GM06990 (cell line): Measurements from ENCODE around the gene ZCCHC17.

ENCODE experiments used
- DNase-seq: peaks from one replicate; pipeline ENCODE4 v3.0.0-alpha.2; 2011; ENCODE audit not compliant: insufficient read length; ENCODE audit errors: extremely low read depth
- H3K27me3 ChIP-seq: replicated peaks from 2 replicates; pipeline ENCODE4 v1.6.0; 2011; ENCODE audit warnings: low read length; ENCODE audit not compliant: control insufficient read depth, insufficient read depth
- H3K36me3 ChIP-seq: 2 replicates; pipeline ENCODE4 v1.5.1; 2011; ENCODE audit warnings: low read length; ENCODE audit not compliant: control insufficient read depth, insufficient read depth
- H3K4me3 ChIP-seq: replicated peaks from 2 replicates; pipeline ENCODE4 v1.5.1; 2011; ENCODE audit warnings: low read depth, mild to moderate bottlenecking, control low read depth, low read length
- CTCF ChIP-seq: IDR thresholded peaks from 2 replicates; pipeline ENCODE4 v1.5.1; 2011; ENCODE audit warnings: low read length, control low read depth, mild to moderate bottlenecking, inconsistent platforms; ENCODE audit not compliant: insufficient read depth, poor library complexity, severe bottlenecking

The ZCCHC17 gene

GRCh38 chr1:31326461-31326860, 29.6 kb downstream of the ZCCHC17 start:
- TF ChIP-seq CTCF: no peak
- no peaks in the 10 kb centered on the region for H3K27me3 ChIP-seq
- no peak for DNase-seq
- no peak overlapping the region for H3K4me3 ChIP-seq
- peaks cover 2% of the 10 kb centered on the region for H3K36me3 ChIP-seq

DNA sequence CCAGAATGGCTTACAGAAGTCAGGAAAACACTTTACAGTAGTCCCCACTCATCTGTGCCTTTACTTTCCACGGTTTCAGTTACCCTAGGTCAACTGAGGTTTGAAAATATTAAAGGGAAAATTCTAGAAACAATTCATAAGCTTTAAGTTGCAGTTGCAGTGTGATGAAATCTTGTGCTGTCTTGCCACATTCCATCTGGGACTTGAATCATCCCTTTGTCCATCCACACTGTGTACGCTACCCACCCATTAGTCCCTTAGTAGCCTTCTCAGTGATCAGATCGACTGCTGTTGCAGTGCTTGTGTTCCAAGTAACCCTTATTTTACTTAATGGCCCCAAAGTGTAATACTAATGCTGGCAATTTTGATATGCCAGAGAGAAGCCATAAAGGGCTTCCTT, 30.5 kb downstream of the ZCCHC17 start:
- Histone ChIP-seq H3K4me3 (no peak overlapping the region), H3K36me3 (peaks cover 2% of the 10 kb centered on the region), H3K27me3 (no peaks in the 10 kb centered on the region)
- no peak for TF ChIP-seq CTCF
- DNase-seq: no peak

- H3K36me3 ChIP-seq: no peaks in the 10 kb centered on the region
- no peak overlapping the region for H3K4me3 ChIP-seq
- H3K27me3 ChIP-seq: no peaks in the 10 kb centered on the region
- no peak for DNase-seq
- TF ChIP-seq CTCF: peak; percentile 45
These were observed 38.2 kb downstream of the ZCCHC17 start for GRCh38 chr1:31335007-31335406.

DNA sequence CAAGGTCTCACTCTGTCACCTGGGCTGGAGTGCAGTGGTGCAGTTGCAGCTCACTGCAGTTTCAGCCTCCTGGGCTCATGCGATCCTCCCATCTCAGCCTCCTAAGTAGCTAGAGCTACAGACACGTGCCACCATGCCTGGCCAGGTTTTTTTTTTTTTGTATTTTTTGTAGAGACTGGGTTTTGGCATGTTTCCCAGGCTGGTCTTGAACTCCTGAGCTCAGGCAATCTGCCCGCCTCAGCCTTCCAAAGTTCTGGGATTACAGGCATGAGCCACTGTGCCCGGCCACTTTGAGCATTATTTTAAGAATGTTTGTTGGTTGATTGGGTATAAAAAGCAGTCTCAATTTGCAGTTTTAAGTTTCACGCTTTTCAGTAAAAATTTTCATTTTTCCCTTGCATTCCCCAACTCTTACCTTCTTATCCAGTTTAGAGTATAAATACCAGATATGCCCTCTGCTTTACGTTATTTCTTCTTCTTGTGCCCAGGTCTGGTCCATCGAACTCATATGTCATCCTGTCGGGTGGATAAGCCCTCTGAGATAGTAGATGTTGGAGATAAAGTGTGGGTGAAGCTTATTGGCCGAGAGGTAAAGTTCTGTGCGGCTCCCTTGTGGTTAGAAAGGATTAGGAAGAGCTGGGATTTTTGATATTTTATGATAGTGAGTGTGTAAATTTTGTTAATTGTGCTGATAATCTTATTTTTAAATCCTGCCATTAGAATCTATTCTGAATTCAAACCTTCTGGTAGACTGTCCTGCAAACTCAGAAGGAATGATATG, 40.0 kb downstream of the ZCCHC17 start:
- DNase-seq: no peak
- H3K36me3 ChIP-seq: no peaks in the 10 kb centered on the region
- TF ChIP-seq CTCF: no peak
- H3K27me3 ChIP-seq: no peaks in the 10 kb centered on the region
- H3K4me3 ChIP-seq: no peak overlapping the region

GRCh38 chr1:31344503-31344902, 47.7 kb downstream of the ZCCHC17 start:
- no peak for TF ChIP-seq CTCF
- DNase-seq: no peak
- Histone ChIP-seq H3K27me3 (no peaks in the 10 kb centered on the region), H3K36me3 (no peaks in the 10 kb centered on the region; the same call in 1 of the 2 replicates), H3K4me3 (no peak overlapping the region)

DNA sequence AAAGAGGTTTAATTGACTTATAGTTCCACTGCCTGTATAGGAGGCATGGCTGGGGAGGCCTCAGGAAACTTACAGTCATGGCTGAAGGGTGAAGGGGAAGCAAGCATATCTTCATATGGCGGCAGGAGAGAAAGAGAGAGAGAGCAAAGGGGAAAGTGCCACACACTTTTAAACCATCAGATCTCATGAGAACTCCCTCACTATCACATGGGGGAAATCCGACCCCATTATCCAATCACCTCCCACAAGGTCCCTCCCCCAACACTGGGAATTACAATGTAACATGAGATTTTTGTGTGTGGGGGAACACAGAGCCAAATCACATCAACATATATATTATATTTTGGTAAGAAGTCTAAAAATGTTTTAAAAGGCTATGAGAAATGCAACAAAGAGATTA, 48.8 kb downstream of the ZCCHC17 start:
- no peak for DNase-seq
- TF ChIP-seq CTCF: no peak
- H3K27me3 ChIP-seq: no peaks in the 10 kb centered on the region
- no peak overlapping the region for H3K4me3 ChIP-seq
- H3K36me3 ChIP-seq: no peaks in the 10 kb centered on the region; the same call in 1 of the 2 replicates
